ENCODE data around the gene SRSF3.
A peak's percentile ranks its signal among the peaks of the same experiment; 100 is the strongest.

The SRSF3 gene

GRCh38 chr6:36546920-36547645, 47.1 kb upstream of the SRSF3 start, which contains the start of gene STK38:
Gene STK38, minus strand, starts transcription at chr6:36547479. Its CDS starts 7,277 bp downstream, at chr6:36540202.
- TF ChIP-seq ZFP30 (CRISPR knock-in tag; IDR thresholded peaks at IDR 0.05) (no peak), TCF4 (CRISPR knock-in tag; IDR thresholded peaks at IDR 0.05; ENCODE audit: borderline replicate concordance) (no peak), TOX (CRISPR knock-in tag; IDR thresholded peaks at IDR 0.05; ENCODE audit: borderline replicate concordance) (no peak), ZNF8 (CRISPR knock-in tag; IDR thresholded peaks at IDR 0.05) (no peak), ZNF70 (CRISPR knock-in tag; IDR thresholded peaks at IDR 0.05) (no peak), PPARA (CRISPR knock-in tag; IDR thresholded peaks at IDR 0.05; ENCODE audit: borderline replicate concordance) (no peak), ESRRG (CRISPR knock-in tag; IDR thresholded peaks at IDR 0.05) (no peak), ARNTL (CRISPR knock-in tag; IDR thresholded peaks at IDR 0.05; ENCODE audit: borderline replicate concordance, low read depth) (no peak), ISL1 (CRISPR knock-in tag; IDR thresholded peaks at IDR 0.05) (no peak), CSDC2 (CRISPR knock-in tag; IDR thresholded peaks at IDR 0.05) (no peak), SNAI2 (CRISPR knock-in tag; IDR thresholded peaks at IDR 0.05) (no peak), GLIS3 (CRISPR knock-in tag; IDR thresholded peaks at IDR 0.05) (no peak), ZC3H10 (CRISPR knock-in tag; IDR thresholded peaks at IDR 0.05) (no peak), PATZ1 (CRISPR knock-in tag; IDR thresholded peaks at IDR 0.05; ENCODE audit: borderline replicate concordance) (no peak)
- TF ChIP-seq, protein P1, sequence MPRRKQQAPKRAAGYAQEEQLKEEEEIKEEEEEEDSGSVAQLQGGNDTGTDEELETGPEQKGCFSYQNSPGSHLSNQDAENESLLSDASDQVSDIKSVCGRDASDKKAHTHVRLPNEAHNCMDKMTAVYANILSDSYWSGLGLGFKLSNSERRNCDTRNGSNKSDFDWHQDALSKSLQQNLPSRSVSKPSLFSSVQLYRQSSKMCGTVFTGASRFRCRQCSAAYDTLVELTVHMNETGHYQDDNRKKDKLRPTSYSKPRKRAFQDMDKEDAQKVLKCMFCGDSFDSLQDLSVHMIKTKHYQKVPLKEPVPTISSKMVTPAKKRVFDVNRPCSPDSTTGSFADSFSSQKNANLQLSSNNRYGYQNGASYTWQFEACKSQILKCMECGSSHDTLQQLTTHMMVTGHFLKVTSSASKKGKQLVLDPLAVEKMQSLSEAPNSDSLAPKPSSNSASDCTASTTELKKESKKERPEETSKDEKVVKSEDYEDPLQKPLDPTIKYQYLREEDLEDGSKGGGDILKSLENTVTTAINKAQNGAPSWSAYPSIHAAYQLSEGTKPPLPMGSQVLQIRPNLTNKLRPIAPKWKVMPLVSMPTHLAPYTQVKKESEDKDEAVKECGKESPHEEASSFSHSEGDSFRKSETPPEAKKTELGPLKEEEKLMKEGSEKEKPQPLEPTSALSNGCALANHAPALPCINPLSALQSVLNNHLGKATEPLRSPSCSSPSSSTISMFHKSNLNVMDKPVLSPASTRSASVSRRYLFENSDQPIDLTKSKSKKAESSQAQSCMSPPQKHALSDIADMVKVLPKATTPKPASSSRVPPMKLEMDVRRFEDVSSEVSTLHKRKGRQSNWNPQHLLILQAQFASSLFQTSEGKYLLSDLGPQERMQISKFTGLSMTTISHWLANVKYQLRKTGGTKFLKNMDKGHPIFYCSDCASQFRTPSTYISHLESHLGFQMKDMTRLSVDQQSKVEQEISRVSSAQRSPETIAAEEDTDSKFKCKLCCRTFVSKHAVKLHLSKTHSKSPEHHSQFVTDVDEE (CRISPR knock-in tag; IDR thresholded peaks at IDR 0.05), result no peak
- TF ChIP-seq, protein P2, sequence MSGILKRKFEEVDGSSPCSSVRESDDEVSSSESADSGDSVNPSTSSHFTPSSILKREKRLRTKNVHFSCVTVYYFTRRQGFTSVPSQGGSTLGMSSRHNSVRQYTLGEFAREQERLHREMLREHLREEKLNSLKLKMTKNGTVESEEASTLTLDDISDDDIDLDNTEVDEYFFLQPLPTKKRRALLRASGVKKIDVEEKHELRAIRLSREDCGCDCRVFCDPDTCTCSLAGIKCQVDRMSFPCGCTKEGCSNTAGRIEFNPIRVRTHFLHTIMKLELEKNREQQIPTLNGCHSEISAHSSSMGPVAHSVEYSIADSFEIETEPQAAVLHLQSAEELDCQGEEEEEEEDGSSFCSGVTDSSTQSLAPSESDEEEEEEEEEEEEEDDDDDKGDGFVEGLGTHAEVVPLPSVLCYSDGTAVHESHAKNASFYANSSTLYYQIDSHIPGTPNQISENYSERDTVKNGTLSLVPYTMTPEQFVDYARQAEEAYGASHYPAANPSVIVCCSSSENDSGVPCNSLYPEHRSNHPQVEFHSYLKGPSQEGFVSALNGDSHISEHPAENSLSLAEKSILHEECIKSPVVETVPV (CRISPR knock-in tag; IDR thresholded peaks at IDR 0.05), result no peak
- TF ChIP-seq, protein P3, sequence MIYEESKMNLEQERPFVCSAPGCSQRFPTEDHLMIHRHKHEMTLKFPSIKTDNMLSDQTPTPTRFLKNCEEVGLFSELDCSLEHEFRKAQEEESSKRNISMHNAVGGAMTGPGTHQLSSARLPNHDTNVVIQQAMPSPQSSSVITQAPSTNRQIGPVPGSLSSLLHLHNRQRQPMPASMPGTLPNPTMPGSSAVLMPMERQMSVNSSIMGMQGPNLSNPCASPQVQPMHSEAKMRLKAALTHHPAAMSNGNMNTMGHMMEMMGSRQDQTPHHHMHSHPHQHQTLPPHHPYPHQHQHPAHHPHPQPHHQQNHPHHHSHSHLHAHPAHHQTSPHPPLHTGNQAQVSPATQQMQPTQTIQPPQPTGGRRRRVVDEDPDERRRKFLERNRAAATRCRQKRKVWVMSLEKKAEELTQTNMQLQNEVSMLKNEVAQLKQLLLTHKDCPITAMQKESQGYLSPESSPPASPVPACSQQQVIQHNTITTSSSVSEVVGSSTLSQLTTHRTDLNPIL (CRISPR knock-in tag; IDR thresholded peaks at IDR 0.05; ENCODE audit: low read depth), result no peak
- peak; percentile 83 for ATAC-seq

- ATAC-seq, result no peak
- TF ChIP-seq TOX (CRISPR knock-in tag; IDR thresholded peaks at IDR 0.05; ENCODE audit: borderline replicate concordance), result no peak
- no peak for TF ChIP-seq ZNF70 (CRISPR knock-in tag; IDR thresholded peaks at IDR 0.05)
- TF ChIP-seq PPARA (CRISPR knock-in tag; IDR thresholded peaks at IDR 0.05; ENCODE audit: borderline replicate concordance), result no peak
- no peak for TF ChIP-seq OSR1 (CRISPR knock-in tag; IDR thresholded peaks at IDR 0.05)
- TF ChIP-seq RARB (CRISPR knock-in tag; IDR thresholded peaks at IDR 0.05), result no peak
- TF ChIP-seq PATZ1 (CRISPR knock-in tag; IDR thresholded peaks at IDR 0.05; ENCODE audit: borderline replicate concordance), result no peak
These were observed 46.3 kb upstream of the SRSF3 start for GRCh38 chr6:36547646-36548400.

- no peak for TF ChIP-seq OSR1 (CRISPR knock-in tag; IDR thresholded peaks at IDR 0.05)
- no peak for ATAC-seq
These were observed 45.8 kb upstream of the SRSF3 start for GRCh38 chr6:36548401-36548743.
